GM19240 (cell line): ENCODE data around the gene KIAA0930.

Source experiments
- DNase-seq: peaks from one replicate; pipeline ENCODE4 v3.0.0; 2011; ENCODE audit warnings: low spot score; ENCODE audit not compliant: insufficient read length

KIAA0930 gene

GRCh38 chr22:45142376-45142775, 98.3 kb downstream of the KIAA0930 start:
- no peak for DNase-seq
